HFFc6 (cell line): Measurements from ENCODE around the gene SET. TPM values are rescaled to one million over a fixed set of nuclear protein-coding genes. Genes with fewer than 3 reads are reported as not detected.
"Not testable (repeated sequence)": the region's sequence is repeated elsewhere in the genome, so short reads cannot be mapped to it uniquely, and the experiment has no call there.

Experiments used
- DNase-seq: peaks from one replicate; pipeline ENCODE4 v3.0.0-alpha.2; 2018
- H3K27ac Mint-ChIP-seq: 2 replicates; pipeline ENCODE4 v1.8.0; 2020; ENCODE audit warnings: mild to moderate bottlenecking, mixed read lengths
- H3K27me3 Mint-ChIP-seq: 2 replicates; pipeline ENCODE4 v1.8.0; 2021; ENCODE audit warnings: mild to moderate bottlenecking, moderate library complexity, mixed read lengths; ENCODE audit not compliant: insufficient read depth
- H3K36me3 Mint-ChIP-seq: 2 replicates; pipeline ENCODE4 v1.8.0; 2021; ENCODE audit warnings: low read depth, mixed read lengths
- H3K4me1 Mint-ChIP-seq: 2 replicates; pipeline ENCODE4 v1.8.0; 2020; ENCODE audit warnings: low read depth, mixed read lengths
- H3K4me3 Mint-ChIP-seq: 2 replicates; pipeline ENCODE4 v1.8.0; 2020; ENCODE audit warnings: mild to moderate bottlenecking, moderate library complexity, mixed read lengths
- H3K9me3 Mint-ChIP-seq: 2 replicates; pipeline ENCODE4 v1.8.0; 2020; ENCODE audit warnings: mild to moderate bottlenecking, mixed read lengths
- total RNA-seq, 6 experiments: library from RNA; stranded (reverse); fragmentation: NEBNext Ultra II Directional; extraction: Animal tissue kit (Norgen Biotek cat#: 25700); gene quantifications; 2 replicates in 1 of 6; 3 replicates in 5 of 6; pipeline ENCODE4 v1.2.3, GENCODE V29; 2021
- TF ChIP-seq, protein P1 (sequence below): fragments of 200-600 bp; sonication (generic); IDR thresholded peaks from 2 replicates; pipeline ENCODE4 v1.5.0; 2021; ENCODE audit warnings: antibody characterized with exemption, mild to moderate bottlenecking

SET gene
- total RNA-seq, 6 experiments from 2014 or later, result 297 to 358 (median 343) TPM

DNA sequence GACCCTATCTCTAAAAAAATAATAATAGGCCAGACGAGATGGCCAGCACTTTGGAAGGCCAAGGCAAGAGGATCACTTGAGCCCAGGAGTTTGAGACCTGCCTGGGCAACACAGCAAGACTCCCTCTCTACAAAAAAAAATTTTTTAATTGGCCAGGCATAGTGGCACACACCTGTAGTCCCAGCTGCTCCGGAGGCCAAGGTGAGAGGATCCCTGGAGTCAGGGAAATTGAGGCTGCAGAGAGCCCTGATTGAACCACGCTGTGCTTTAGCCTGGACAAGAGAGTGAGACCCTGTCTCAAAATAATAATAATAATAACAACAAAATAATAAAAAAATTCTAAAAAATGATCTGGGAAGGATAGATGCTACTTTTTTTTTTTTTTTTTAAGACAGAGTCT lies 31.2 kb upstream of the SET start:
- TF ChIP-seq, protein P1, sequence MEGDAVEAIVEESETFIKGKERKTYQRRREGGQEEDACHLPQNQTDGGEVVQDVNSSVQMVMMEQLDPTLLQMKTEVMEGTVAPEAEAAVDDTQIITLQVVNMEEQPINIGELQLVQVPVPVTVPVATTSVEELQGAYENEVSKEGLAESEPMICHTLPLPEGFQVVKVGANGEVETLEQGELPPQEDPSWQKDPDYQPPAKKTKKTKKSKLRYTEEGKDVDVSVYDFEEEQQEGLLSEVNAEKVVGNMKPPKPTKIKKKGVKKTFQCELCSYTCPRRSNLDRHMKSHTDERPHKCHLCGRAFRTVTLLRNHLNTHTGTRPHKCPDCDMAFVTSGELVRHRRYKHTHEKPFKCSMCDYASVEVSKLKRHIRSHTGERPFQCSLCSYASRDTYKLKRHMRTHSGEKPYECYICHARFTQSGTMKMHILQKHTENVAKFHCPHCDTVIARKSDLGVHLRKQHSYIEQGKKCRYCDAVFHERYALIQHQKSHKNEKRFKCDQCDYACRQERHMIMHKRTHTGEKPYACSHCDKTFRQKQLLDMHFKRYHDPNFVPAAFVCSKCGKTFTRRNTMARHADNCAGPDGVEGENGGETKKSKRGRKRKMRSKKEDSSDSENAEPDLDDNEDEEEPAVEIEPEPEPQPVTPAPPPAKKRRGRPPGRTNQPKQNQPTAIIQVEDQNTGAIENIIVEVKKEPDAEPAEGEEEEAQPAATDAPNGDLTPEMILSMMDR, result no peak
- 0 out of 2 replicates have a peak, but pooled peaks cover 4% of the 10 kb centered on the region for H3K36me3 Mint-ChIP-seq
- DNase-seq, result no peak
- H3K27me3 Mint-ChIP-seq, result no peaks in the 10 kb centered on the region; the same call in 1 of the 2 replicates
- no peaks in the 10 kb centered on the region for H3K9me3 Mint-ChIP-seq
- H3K4me1 Mint-ChIP-seq, result peaks cover 16% of the 10 kb centered on the region
- peak overlapping the region; percentile 100; the same call in 1 of the 2 replicates for H3K27ac Mint-ChIP-seq
- H3K4me3 Mint-ChIP-seq, result no peak overlapping the region; the same call in 1 of the 2 replicates

DNA sequence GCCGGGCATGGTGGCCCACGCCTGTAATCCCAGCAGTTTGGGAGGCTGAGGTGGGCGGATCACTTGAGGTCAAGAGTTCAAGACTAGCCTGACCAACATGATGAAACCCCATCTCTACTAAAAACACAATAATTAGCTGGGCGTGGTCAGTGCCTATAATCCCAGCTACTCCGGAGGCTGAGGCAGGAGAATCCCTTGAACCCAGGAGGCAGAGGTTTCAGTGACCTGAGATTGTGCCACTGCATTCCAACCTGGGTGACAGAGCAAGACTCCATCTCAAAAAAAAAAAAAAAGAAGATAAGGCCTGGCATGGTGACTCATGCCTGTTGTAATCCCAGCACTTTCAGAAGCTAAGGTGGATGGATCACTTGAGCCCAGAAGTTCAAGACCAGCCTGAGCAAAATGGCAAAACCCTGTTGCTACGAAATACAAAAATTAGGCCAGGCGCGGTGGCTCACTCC lies 22.5 kb upstream of the SET start:
- peak overlapping the region; percentile 58; the same call in 1 of the 2 replicates for H3K27ac Mint-ChIP-seq
- not testable (repeated sequence) for H3K27me3 Mint-ChIP-seq, H3K9me3 Mint-ChIP-seq, H3K4me1 Mint-ChIP-seq, H3K36me3 Mint-ChIP-seq, H3K4me3 Mint-ChIP-seq
- DNase-seq, result peak; percentile 28

DNA sequence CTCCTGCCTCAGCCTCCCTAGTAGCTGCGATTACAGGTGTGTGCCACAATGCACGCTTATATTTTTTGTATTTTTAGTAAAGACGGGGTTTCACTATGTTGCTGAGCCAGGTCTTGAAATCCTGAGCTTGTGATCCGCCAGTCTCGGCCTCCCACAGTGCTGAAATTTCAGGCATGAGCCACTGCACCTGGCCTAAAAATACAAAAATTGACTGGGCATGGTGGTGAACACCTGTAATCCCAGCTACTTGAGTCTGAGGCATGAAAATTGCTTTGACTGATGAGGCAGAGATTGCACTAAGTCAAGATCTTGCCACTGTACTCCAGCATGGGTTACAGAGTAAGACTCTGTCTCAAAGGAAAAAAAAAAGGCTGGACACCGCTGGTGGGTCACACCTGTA lies 19.2 kb upstream of the SET start:
- no peak for DNase-seq
- no peaks in the 10 kb centered on the region for H3K36me3 Mint-ChIP-seq
- TF ChIP-seq, protein P1, result no peak
- no peak overlapping the region for H3K4me3 Mint-ChIP-seq
- peaks cover 7% of the 10 kb centered on the region; the same call in 1 of the 2 replicates for H3K4me1 Mint-ChIP-seq
- H3K27me3 Mint-ChIP-seq, result no peaks in the 10 kb centered on the region; the same call in 1 of the 2 replicates
- H3K27ac Mint-ChIP-seq, result no peak overlapping the region
- H3K9me3 Mint-ChIP-seq, result no peaks in the 10 kb centered on the region

DNA sequence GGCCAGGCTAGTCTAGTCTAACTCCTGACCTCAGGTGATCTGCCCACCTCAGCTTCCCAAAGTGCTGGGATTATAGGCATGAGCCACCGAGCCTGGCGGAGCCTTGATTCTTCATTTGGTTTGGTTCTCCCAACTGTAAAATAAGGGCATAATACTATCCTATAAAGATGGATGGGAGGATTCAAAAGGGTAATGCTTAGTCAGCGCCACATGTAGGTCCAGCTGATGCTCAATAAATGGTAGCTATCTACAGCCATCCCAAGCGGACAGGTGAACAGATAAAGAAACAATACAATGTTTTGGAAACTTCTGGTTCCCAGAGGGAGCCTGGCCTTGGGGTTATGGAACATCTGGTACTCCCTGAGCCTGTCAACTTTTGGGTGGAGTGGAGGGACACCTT lies 13.6 kb upstream of the SET start:
- Mint-ChIP-seq H3K4me1 (no peaks in the 10 kb centered on the region), H3K36me3 (no peaks in the 10 kb centered on the region), H3K27me3 (no peaks in the 10 kb centered on the region; the same call in none of the 2 replicates), H3K27ac (no peak overlapping the region), H3K4me3 (no peak overlapping the region), H3K9me3 (no peaks in the 10 kb centered on the region)
- no peak for DNase-seq
- TF ChIP-seq, protein P1, result no peak

DNA sequence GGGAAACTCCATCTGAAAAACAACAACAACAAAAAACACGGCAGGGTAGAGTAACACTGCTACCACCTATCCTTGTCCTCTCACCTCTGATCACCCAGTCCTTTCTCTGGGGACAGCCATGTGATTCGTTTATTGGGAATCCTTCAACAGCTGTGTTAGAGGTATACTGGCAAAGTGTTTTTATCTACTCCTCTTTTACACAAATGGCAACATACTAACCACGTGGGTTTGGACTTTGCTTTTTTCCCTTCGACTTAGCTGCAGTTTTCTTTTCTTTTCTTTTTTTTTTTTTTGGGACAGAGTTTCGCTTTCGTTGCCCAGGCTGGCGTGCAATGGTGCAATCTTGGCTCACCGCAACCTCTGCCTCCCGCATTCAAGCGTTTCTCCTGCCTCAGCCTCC lies 11.2 kb upstream of the SET start:
- H3K4me1 Mint-ChIP-seq, result no peaks in the 10 kb centered on the region; the same call in 1 of the 2 replicates
- TF ChIP-seq, protein P1, result no peak
- H3K27ac Mint-ChIP-seq, result no peak overlapping the region
- peaks cover 4% of the 10 kb centered on the region; the same call in 1 of the 2 replicates for H3K36me3 Mint-ChIP-seq
- no peak for DNase-seq
- no peaks in the 10 kb centered on the region for H3K9me3 Mint-ChIP-seq
- peaks cover 2% of the 10 kb centered on the region for H3K27me3 Mint-ChIP-seq
- no peak overlapping the region for H3K4me3 Mint-ChIP-seq

DNA sequence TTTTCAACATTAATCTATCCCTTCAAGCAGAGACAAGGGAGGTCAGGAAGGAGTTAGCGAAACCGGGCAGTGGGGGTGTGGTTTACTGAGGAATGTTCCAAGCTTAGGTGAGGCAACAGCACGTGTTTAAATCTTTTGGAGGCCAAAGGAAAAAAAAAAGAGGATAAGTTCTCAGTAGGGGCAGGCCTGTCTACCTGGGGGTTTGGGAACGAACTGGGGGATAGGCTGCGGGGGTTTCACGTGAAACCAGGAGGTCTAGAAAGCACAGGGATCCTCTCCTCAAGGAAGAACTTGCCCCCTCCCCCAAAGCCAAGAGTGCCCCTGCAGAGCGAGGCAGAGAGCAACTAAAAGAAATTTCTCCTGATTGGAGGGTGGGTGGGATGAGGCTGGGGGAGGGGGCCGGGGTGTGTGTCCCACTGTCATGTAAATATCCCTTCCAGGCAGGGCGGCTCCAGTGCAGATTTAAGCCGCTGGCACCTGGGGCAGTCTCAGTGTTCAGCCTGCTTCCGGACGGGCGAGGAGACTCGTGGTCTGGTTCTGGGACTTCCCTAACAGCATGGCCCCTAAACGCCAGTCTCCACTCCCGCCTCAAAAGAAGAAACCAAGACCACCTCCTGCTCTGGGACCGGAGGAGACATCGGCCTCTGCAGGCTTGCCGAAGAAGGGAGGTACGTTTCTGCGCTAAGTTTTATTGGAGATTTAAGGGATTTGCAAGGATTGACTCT lies 5.5 kb upstream of the SET start:
- peaks cover 4% of the 10 kb centered on the region; the same call in 1 of the 2 replicates for H3K36me3 Mint-ChIP-seq
- H3K4me1 Mint-ChIP-seq, result peaks cover 43% of the 10 kb centered on the region
- H3K9me3 Mint-ChIP-seq, result no peaks in the 10 kb centered on the region
- H3K27ac Mint-ChIP-seq, result peak overlapping the region; percentile 98
- H3K4me3 Mint-ChIP-seq, result peak overlapping the region; percentile 100
- DNase-seq, result no peak
- TF ChIP-seq, protein P1, result no peak
- peaks cover 5% of the 10 kb centered on the region; the same call in 1 of the 2 replicates for H3K27me3 Mint-ChIP-seq
